Chondrocyte (in vitro differentiated cells): ENCODE data around the gene SNAI3. TPM values are rescaled to one million over a fixed set of nuclear protein-coding genes. Genes with fewer than 3 reads are reported as not detected.

ENCODE experiments used
- DNase-seq: peaks from one replicate; pipeline ENCODE4 v3.0.0; 2021; ENCODE audit warnings: mixed read lengths, low spot score
- H3K27ac Mint-ChIP-seq: one replicate; pipeline ENCODE4 v1.8.0; 2021; ENCODE audit warnings: mild to moderate bottlenecking, moderate library complexity, mixed read lengths; ENCODE audit not compliant: unreplicated experiment
- H3K27me3 Mint-ChIP-seq: 2 replicates; pipeline ENCODE4 v1.8.0; 2021; ENCODE audit warnings: low read depth, mixed read lengths
- H3K36me3 Mint-ChIP-seq: 2 replicates; pipeline ENCODE4 v1.8.0; 2021; ENCODE audit warnings: low read depth, mixed read lengths
- H3K4me1 Mint-ChIP-seq: 2 replicates; pipeline ENCODE4 v1.8.0; 2021; ENCODE audit warnings: low read depth, mild to moderate bottlenecking, mixed read lengths
- H3K4me3 Mint-ChIP-seq: one replicate; pipeline ENCODE4 v1.8.0; 2021; ENCODE audit warnings: mild to moderate bottlenecking, moderate library complexity, mixed read lengths; ENCODE audit not compliant: unreplicated experiment
- H3K9me3 Mint-ChIP-seq: 2 replicates; pipeline ENCODE4 v1.8.0; 2021; ENCODE audit warnings: low read depth, mixed read lengths
- CTCF ChIP-seq: fragments of 200-600 bp; sonication (generic); IDR thresholded peaks from 2 replicates; pipeline ENCODE4 v1.5.0; 2021; ENCODE audit warnings: antibody characterized with exemption, mild to moderate bottlenecking, moderate library complexity
- total RNA-seq: library from RNA; stranded (reverse); gene quantifications from 3 replicates; pipeline ENCODE4 v1.2.1, GENCODE V29; 2021

The SNAI3 gene
- total RNA-seq, 1 donor from 2014 or later = not detected

GRCh38 chr16:88642881-88643643, 43.2 kb downstream of the SNAI3 start:
- no peak for DNase-seq
- no peak overlapping the region for H3K27ac Mint-ChIP-seq
- TF ChIP-seq CTCF = no peak
- no peaks in the 10 kb centered on the region for H3K4me1 Mint-ChIP-seq
- H3K9me3 Mint-ChIP-seq = no peaks in the 10 kb centered on the region
- H3K36me3 Mint-ChIP-seq = no peaks in the 10 kb centered on the region
- H3K4me3 Mint-ChIP-seq = no peak overlapping the region
- peaks cover 3% of the 10 kb centered on the region for H3K27me3 Mint-ChIP-seq

GRCh38 chr16:88640498-88641247, 45.6 kb downstream of the SNAI3 start:
- DNase-seq = no peak
- Mint-ChIP-seq H3K36me3 (no peaks in the 10 kb centered on the region), H3K4me3 (no peak overlapping the region), H3K9me3 (no peaks in the 10 kb centered on the region), H3K27ac (no peak overlapping the region), H3K27me3 (peaks cover 7% of the 10 kb centered on the region), H3K4me1 (no peaks in the 10 kb centered on the region)
- no peak for TF ChIP-seq CTCF

- peaks cover 7% of the 10 kb centered on the region for H3K27me3 Mint-ChIP-seq
- no peaks in the 10 kb centered on the region for H3K36me3 Mint-ChIP-seq
- no peak for TF ChIP-seq CTCF
- peaks cover 4% of the 10 kb centered on the region for H3K4me1 Mint-ChIP-seq
- H3K4me3 Mint-ChIP-seq = no peak overlapping the region
- no peaks in the 10 kb centered on the region for H3K9me3 Mint-ChIP-seq
- no peak for DNase-seq
- H3K27ac Mint-ChIP-seq = no peak overlapping the region
These were observed 46.2 kb downstream of the SNAI3 start for GRCh38 chr16:88640039-88640495.

GRCh38 chr16:88639231-88640038, 46.9 kb downstream of the SNAI3 start:
- DNase-seq = no peak
- Mint-ChIP-seq H3K27ac (no peak overlapping the region), H3K4me1 (peaks cover 4% of the 10 kb centered on the region), H3K36me3 (no peaks in the 10 kb centered on the region), H3K4me3 (no peak overlapping the region), H3K9me3 (no peaks in the 10 kb centered on the region), H3K27me3 (peaks cover 7% of the 10 kb centered on the region)
- TF ChIP-seq CTCF = no peak
